HUDEP-2 (cell line): ENCODE measurements around the gene BEND7.

Experiments
- DNase-seq, 76 experiments: peaks; one replicate each; lab custom pipeline; 2025; ENCODE audit not compliant: unreplicated experiment in 76 of 76; lab: John Stamatoyannopoulos, UW

The BEND7 gene

GRCh38 chr10:13392701-13393100, 136.1 kb downstream of the BEND7 start:
- no peak for DNase-seq
